ENCODE results near the gene EMSY.

GRCh38 chr11:76589477-76589876 lies 144.7 kb downstream of the EMSY start:
- TF ChIP-seq POLR2AphosphoS5 (IDR thresholded peaks at IDR 0.05; ENCODE audit: low read depth): no peak
- TF ChIP-seq, protein P1, sequence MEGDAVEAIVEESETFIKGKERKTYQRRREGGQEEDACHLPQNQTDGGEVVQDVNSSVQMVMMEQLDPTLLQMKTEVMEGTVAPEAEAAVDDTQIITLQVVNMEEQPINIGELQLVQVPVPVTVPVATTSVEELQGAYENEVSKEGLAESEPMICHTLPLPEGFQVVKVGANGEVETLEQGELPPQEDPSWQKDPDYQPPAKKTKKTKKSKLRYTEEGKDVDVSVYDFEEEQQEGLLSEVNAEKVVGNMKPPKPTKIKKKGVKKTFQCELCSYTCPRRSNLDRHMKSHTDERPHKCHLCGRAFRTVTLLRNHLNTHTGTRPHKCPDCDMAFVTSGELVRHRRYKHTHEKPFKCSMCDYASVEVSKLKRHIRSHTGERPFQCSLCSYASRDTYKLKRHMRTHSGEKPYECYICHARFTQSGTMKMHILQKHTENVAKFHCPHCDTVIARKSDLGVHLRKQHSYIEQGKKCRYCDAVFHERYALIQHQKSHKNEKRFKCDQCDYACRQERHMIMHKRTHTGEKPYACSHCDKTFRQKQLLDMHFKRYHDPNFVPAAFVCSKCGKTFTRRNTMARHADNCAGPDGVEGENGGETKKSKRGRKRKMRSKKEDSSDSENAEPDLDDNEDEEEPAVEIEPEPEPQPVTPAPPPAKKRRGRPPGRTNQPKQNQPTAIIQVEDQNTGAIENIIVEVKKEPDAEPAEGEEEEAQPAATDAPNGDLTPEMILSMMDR (IDR thresholded peaks at IDR 0.05; ENCODE audit: insufficient read depth, low read length): no peak

Data from HL-60 (cell line).